HG03342 (cell line): Measurements from ENCODE around the gene TICAM1.

Source experiments
- ATAC-seq: cut with Tn5 transposase; IDR thresholded peaks from one replicate; pipeline ENCODE4 v1.9.1; 2021; ENCODE audit warnings: mild to moderate bottlenecking, moderate library complexity; ENCODE audit not compliant: unreplicated experiment

TICAM1 gene

GRCh38 chr19:4774136-4774535 is 57.4 kb downstream of the TICAM1 start:
- no peak for ATAC-seq

GRCh38 chr19:4773047-4773640 is 58.4 kb downstream of the TICAM1 start:
- no peak for ATAC-seq

- ATAC-seq = no peak
These were observed 58.9 kb downstream of the TICAM1 start for GRCh38 chr19:4772566-4772965.

- ATAC-seq = no peak
These were observed 62.4 kb downstream of the TICAM1 start for GRCh38 chr19:4768934-4769777.
